Esophagus muscularis mucosa (tissue), 4 donors: ENCODE measurements around the gene KRTAP5-8.

Experiments
- CTCF ChIP-seq, 3 experiments: fragments of 200-600 bp in 2 of 3; fragments of 450-650 bp in 1 of 3; sonication (generic) in 2 of 3; IDR thresholded peaks; one replicate each; pipeline ENCODE4 v1.5.1; 2017 to 2019; ENCODE audit warnings: antibody characterized with exemption in 3 of 3, mild to moderate bottlenecking in 2 of 3, moderate library complexity in 1 of 3
- EP300 ChIP-seq: sonication (generic); formaldehyde crosslinking; IDR thresholded peaks from one replicate; pipeline ENCODE4 v1.6.1; 2017; ENCODE audit warnings: antibody characterized with exemption
- POLR2AphosphoS5 ChIP-seq, 2 donors: sonication (generic); formaldehyde crosslinking; IDR thresholded peaks; one replicate each; pipeline ENCODE4 v1.6.1; 2017; ENCODE audit warnings: antibody characterized with exemption in 2 of 2

- no peak for TF ChIP-seq CTCF (IDR thresholded peaks at IDR 0.05)
- no peak for TF ChIP-seq EP300
- TF ChIP-seq POLR2AphosphoS5 (IDR thresholded peaks at IDR 0.05), result no peak
Measured at GRCh38 chr11:71558996-71559395, 21.2 kb downstream of the KRTAP5-8 start.
